Ascending aorta (tissue), 2 donors: ENCODE data around the gene UBE2G1. TPM values are rescaled to one million over a fixed set of nuclear protein-coding genes. Genes with fewer than 3 reads are reported as not detected.
A peak's percentile ranks its signal among the peaks of the same experiment; 100 is the strongest.

Experiments used
- DNase-seq, 2 donors: peaks; one replicate each; pipeline ENCODE4 v3.0.0-alpha.2; 2019; ENCODE audit warnings: low spot score in 2 of 2
- H3K27ac ChIP-seq, 2 donors: fragments of 200-600 bp; sonication (generic); one replicate each; pipeline ENCODE4 v1.5.1; 2016 to 2017; ENCODE audit warnings: mild to moderate bottlenecking in 1 of 2
- H3K27me3 ChIP-seq: fragments of 200-600 bp; sonication (generic); one replicate; pipeline ENCODE4 v1.5.1; 2017
- H3K36me3 ChIP-seq, 2 donors: fragments of 200-600 bp; sonication (generic); one replicate each; pipeline ENCODE4 v1.5.1; 2016
- H3K4me1 ChIP-seq, 2 donors: fragments of 200-600 bp; sonication (generic); one replicate each; pipeline ENCODE4 v1.5.1; 2016 to 2017; ENCODE audit warnings: mild to moderate bottlenecking in 1 of 2
- H3K4me3 ChIP-seq, 2 donors: fragments of 200-600 bp; sonication (generic); one replicate each; pipeline ENCODE4 v1.5.1; 2016 to 2017; ENCODE audit warnings: mild to moderate bottlenecking in 1 of 2
- H3K9me3 ChIP-seq, 2 donors: fragments of 200-600 bp; sonication (generic); one replicate each; pipeline ENCODE4 v1.5.1; 2016
- intact Hi-C: fragments of 100-400 bp; cut with DNase I; formaldehyde crosslinking; loops from one replicate; pipeline ENCODE4 v1.15.1; 2023
- total RNA-seq: library from RNA; depleted of rRNA; stranded (reverse); fragments of >200 nt; gene quantifications from one replicate; pipeline ENCODE4 v1.1.0, GENCODE V29; 2016
- TF ChIP-seq, protein P1 (sequence below), 3 experiments: fragments of 200-600 bp in 2 of 3; fragments of 450-650 bp in 1 of 3; sonication (generic) in 2 of 3; IDR thresholded peaks; one replicate each; pipeline ENCODE4 v1.5.1; 2016 to 2019; ENCODE audit warnings: antibody characterized with exemption in 3 of 3, mild to moderate bottlenecking in 1 of 3, moderate library complexity in 1 of 3

Gene UBE2G1
- total RNA-seq, 1 donor from 2014 or later: 27.9 TPM

- H3K27ac ChIP-seq: no peak overlapping the region
- DNase-seq: no peak
- TF ChIP-seq, protein P1, sequence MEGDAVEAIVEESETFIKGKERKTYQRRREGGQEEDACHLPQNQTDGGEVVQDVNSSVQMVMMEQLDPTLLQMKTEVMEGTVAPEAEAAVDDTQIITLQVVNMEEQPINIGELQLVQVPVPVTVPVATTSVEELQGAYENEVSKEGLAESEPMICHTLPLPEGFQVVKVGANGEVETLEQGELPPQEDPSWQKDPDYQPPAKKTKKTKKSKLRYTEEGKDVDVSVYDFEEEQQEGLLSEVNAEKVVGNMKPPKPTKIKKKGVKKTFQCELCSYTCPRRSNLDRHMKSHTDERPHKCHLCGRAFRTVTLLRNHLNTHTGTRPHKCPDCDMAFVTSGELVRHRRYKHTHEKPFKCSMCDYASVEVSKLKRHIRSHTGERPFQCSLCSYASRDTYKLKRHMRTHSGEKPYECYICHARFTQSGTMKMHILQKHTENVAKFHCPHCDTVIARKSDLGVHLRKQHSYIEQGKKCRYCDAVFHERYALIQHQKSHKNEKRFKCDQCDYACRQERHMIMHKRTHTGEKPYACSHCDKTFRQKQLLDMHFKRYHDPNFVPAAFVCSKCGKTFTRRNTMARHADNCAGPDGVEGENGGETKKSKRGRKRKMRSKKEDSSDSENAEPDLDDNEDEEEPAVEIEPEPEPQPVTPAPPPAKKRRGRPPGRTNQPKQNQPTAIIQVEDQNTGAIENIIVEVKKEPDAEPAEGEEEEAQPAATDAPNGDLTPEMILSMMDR (IDR thresholded peaks at IDR 0.05): no peak
- H3K9me3 ChIP-seq: no peaks in the 10 kb centered on the region
- no peaks in the 10 kb centered on the region for H3K36me3 ChIP-seq
- peaks cover 0 to 15% of the 10 kb centered on the region in 2 donors for H3K4me1 ChIP-seq
- no peaks in the 10 kb centered on the region for H3K27me3 ChIP-seq
- intact Hi-C loops: no loop called here
- H3K4me3 ChIP-seq: no peak overlapping the region
Measured at GRCh38 chr17:4329838-4330237, 36.6 kb downstream of the UBE2G1 start.

GRCh38 chr17:4327606-4328005 is 38.9 kb downstream of the UBE2G1 start:
- intact Hi-C loops: no loop called here
- peaks cover 0 to 12% of the 10 kb centered on the region in 2 donors for H3K4me1 ChIP-seq

GRCh38 chr17:4326608-4327007 is 39.9 kb downstream of the UBE2G1 start:
- H3K27ac ChIP-seq: peak overlapping the region; percentile 59 to 72
- H3K4me1 ChIP-seq: peaks cover 0 to 12% of the 10 kb centered on the region in 2 donors
- H3K4me3 ChIP-seq: no peak overlapping the region
- DNase-seq: no peak
- no peaks in the 10 kb centered on the region for H3K36me3 ChIP-seq
- intact Hi-C loops: no loop called here
- TF ChIP-seq, protein P1 (IDR thresholded peaks at IDR 0.05): no peak
- H3K9me3 ChIP-seq: no peaks in the 10 kb centered on the region
- no peaks in the 10 kb centered on the region for H3K27me3 ChIP-seq

More at GRCh38 chr17:4327606-4328005, 38.9 kb downstream of the UBE2G1 start:
- DNase-seq: peak in 1 of 2 donors; percentile 67
- TF ChIP-seq, protein P1 (IDR thresholded peaks at IDR 0.05): no peak
- peak overlapping the region; percentile 59 to 72 for H3K27ac ChIP-seq
- H3K36me3 ChIP-seq: no peaks in the 10 kb centered on the region
- H3K9me3 ChIP-seq: no peaks in the 10 kb centered on the region
- H3K27me3 ChIP-seq: no peaks in the 10 kb centered on the region
- no peak overlapping the region for H3K4me3 ChIP-seq

GRCh38 chr17:4326112-4326511 is 40.4 kb downstream of the UBE2G1 start:
- peaks cover 0 to 12% of the 10 kb centered on the region in 2 donors for H3K4me1 ChIP-seq

GRCh38 chr17:4324463-4324862 is 42.0 kb downstream of the UBE2G1 start:
- Histone ChIP-seq H3K36me3 (no peaks in the 10 kb centered on the region), H3K9me3 (no peaks in the 10 kb centered on the region), H3K27ac (no peak overlapping the region), H3K27me3 (no peaks in the 10 kb centered on the region), H3K4me1 (peaks cover 0 to 8% of the 10 kb centered on the region in 2 donors), H3K4me3 (no peak overlapping the region)
- TF ChIP-seq, protein P1 (IDR thresholded peaks at IDR 0.05): no peak
- intact Hi-C loops: no loop called here
- DNase-seq: no peak

More at GRCh38 chr17:4326112-4326511, 40.4 kb downstream of the UBE2G1 start:
- no peaks in the 10 kb centered on the region for H3K27me3 ChIP-seq
- DNase-seq: no peak
- no peak overlapping the region for H3K4me3 ChIP-seq
- H3K36me3 ChIP-seq: no peaks in the 10 kb centered on the region
- no peak overlapping the region for H3K27ac ChIP-seq
- intact Hi-C loops: no loop called here
- H3K9me3 ChIP-seq: no peaks in the 10 kb centered on the region
- TF ChIP-seq, protein P1 (IDR thresholded peaks at IDR 0.05): no peak

GRCh38 chr17:4319221-4319620 is 47.3 kb downstream of the UBE2G1 start:
- H3K9me3 ChIP-seq: no peaks in the 10 kb centered on the region
- H3K27ac ChIP-seq: no peak overlapping the region
- H3K4me3 ChIP-seq: no peak overlapping the region
- intact Hi-C loops: no loop called here
- TF ChIP-seq, protein P1 (IDR thresholded peaks at IDR 0.05): no peak
- H3K27me3 ChIP-seq: no peaks in the 10 kb centered on the region
- H3K36me3 ChIP-seq: no peaks in the 10 kb centered on the region
- DNase-seq: no peak
- peaks cover 0 to 8% of the 10 kb centered on the region in 2 donors for H3K4me1 ChIP-seq
